Activated CD8-positive, alpha-beta memory T cell treated with anti-CD3 and anti-CD28 coated beads, Interleukin-2, amount 50 U/mL, for 1 hour (primary cell): ENCODE measurements around the gene TSPAN5.

Source experiments
- DNase-seq: peaks from one replicate; pipeline ENCODE4 v3.0.0-alpha.2; 2020; ENCODE audit errors: extremely low read depth

TSPAN5 gene

GRCh38 chr4:98643755-98644154 lies 14.7 kb downstream of the TSPAN5 start:
- DNase-seq: no peak

- no peak for DNase-seq
Measured at GRCh38 chr4:98642991-98643426, 15.4 kb downstream of the TSPAN5 start.

GRCh38 chr4:98641906-98642668 lies 16.3 kb downstream of the TSPAN5 start:
- no peak for DNase-seq

DNA sequence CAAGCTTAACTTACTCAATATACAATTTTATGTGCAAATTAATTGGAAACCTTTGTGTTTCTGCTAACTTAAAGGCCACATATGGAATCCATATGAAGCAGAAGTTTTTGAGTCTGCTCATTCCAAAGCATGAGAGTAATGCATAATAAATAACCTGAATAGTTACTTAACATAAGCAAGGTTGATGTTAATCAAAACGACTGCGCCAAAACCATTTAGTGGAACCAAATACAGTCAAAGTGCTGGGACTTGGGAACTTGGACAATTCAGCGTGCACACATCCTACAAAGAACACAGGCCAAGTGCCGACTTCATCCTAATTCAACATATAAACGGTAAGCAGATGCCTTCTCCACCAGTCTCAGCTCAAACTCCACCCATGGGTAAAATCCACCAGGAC lies 17.0 kb downstream of the TSPAN5 start:
- DNase-seq: no peak

- no peak for DNase-seq
Measured at GRCh38 chr4:98639523-98639922, 18.9 kb downstream of the TSPAN5 start.

DNA sequence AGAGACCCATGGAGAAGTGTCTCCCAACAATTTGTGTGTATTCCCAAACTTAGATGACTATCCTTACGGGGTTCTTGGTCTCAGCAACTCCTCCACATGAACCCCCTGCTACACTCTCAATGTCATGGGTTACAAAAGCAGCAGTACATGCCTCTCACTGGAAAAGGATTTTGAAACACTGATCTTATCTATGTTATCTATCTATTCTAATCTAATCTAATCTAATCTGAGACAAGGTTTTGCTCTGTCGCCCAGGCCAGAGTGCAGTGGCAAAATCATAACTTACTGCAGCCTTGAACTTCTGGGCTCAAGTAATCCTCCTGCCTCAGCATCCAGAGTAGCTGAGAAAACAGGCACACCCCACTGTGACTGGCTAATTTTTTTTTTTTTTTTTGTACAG lies 19.3 kb downstream of the TSPAN5 start:
- no peak for DNase-seq

- no peak for DNase-seq
Measured at GRCh38 chr4:98638661-98639060, 19.8 kb downstream of the TSPAN5 start.

- no peak for DNase-seq
Measured at GRCh38 chr4:98634061-98634460, 24.4 kb downstream of the TSPAN5 start.

DNA sequence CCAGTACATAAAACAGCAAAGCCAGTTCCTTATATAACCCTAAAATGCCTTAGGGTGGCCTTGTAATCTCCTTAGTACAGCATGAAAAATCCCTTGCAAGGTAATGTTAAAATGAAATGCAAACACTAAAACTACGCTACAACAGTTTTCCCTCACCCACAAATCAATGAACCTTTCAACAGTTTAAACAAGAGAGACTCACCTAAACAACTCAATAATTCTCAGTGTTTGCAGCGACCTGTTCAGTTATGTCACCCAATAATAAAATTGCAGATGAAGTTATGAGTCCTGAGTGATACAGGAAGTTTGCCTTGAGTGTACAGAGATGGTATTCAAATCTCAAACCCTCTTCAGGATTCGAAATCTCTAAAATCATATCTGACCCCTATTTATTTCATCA lies 25.3 kb downstream of the TSPAN5 start:
- DNase-seq: no peak

GRCh38 chr4:98632258-98632657 lies 26.2 kb downstream of the TSPAN5 start:
- no peak for DNase-seq

- no peak for DNase-seq
Measured at GRCh38 chr4:98631506-98631905, 26.9 kb downstream of the TSPAN5 start.

DNA sequence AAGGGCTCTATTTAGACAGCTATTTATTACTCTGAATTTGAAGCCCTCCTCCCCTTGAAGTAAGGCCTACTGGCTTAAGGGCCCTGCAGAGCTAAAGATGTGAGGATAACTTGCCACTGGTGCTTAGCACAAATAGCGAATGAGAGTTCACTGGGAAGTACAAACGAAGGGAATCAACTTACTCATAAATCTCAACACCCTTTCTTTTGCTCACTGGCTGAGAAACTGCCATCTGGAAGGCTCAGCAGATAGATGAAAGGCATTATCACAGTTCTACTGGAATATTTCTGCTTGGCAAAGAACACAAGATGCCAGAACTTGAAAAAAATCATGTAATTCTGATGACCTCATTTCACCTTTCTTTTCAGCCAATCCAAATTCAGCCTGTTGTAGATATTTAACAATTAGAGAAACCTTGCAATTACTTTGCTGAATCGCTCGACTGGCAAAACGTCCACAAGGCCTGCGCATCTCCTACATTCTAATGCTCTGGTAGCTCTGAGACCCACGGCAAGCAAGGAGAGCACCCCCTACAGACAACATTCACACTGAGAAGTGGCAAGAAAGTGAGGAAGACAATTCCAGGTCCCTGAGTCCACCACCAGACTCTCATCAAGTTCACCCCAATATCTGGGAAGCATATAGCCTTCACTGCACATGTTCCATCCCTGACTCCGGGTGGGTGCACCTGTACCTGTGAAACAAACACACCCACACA lies 27.5 kb downstream of the TSPAN5 start:
- no peak for DNase-seq

GRCh38 chr4:98627531-98628257 lies 30.7 kb downstream of the TSPAN5 start:
- no peak for DNase-seq

DNA sequence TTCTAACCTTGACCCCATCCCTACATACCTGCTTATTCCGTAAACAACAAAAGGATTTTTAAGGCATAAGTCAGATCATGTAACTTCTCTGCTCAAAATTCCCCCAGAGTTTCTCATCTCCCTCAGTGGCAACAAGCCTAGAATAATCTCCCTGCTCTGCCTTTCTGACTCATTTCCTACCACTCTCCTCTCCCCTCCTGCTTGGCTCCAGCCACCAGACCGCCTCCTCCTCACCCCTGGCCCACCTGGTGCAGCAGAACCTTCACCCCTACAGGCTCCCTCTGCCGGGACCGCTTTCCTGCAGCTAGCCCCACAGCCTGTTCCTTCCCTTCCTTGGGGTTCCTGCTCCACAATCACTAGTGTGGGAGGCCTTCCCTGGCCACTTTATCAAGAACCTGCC lies 32.1 kb downstream of the TSPAN5 start:
- DNase-seq: no peak

DNA sequence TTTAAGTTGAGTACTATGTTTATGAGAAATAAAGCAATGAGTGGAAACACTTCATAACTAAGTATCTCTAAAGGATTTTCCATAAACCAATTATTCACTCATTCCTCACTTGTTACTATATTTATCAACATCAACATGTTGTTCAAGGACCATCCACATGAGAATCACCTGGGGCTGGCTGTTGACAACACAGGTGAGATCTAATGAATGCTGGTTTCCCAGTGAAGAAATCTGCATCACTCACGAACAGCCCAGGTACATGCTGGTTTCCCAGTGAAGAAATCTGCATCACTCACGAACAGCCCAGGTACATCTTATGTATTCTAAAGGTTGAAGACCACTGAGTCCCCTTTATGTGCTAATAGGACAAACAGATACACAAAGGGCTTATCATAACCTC lies 32.5 kb downstream of the TSPAN5 start:
- no peak for DNase-seq

GRCh38 chr4:98625399-98625798 lies 33.0 kb downstream of the TSPAN5 start:
- DNase-seq: no peak

- no peak for DNase-seq
Measured at GRCh38 chr4:98624642-98625041, 33.8 kb downstream of the TSPAN5 start.

- no peak for DNase-seq
Measured at GRCh38 chr4:98624144-98624543, 34.3 kb downstream of the TSPAN5 start.

DNA sequence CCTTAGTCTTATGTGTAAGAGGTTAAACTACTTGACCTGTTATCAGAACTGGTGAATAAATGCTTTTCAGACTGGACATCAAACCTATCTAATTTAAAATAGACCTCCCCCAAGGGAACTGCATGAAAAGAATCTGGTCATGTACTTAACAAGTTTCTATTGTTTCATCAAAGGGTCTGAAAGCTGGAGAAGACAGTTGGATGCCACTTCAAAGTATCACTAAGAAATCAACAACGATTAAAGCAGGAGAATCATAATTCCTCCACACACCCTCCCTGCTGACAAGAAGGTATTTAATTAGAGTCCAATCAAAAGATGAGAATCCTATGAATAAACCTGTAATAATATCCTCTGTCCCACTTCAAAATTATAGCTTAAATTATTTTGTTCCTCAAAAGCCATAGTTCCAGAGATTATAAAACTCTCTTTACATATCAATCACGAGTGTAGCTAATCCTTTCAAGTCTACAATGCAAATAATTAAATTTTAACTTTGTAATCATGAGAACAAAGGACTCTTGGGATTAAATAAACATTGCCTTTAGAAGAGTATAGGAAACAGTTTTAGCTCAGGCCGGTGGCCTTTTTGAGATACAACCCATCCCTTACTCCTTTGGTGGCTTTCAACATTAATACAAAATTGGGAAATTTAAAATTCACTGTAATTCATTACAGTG lies 35.1 kb downstream of the TSPAN5 start:
- no peak for DNase-seq

- DNase-seq: no peak
Measured at GRCh38 chr4:98620087-98620784, 38.2 kb downstream of the TSPAN5 start.

- no peak for DNase-seq
Measured at GRCh38 chr4:98619180-98619579, 39.2 kb downstream of the TSPAN5 start.

DNA sequence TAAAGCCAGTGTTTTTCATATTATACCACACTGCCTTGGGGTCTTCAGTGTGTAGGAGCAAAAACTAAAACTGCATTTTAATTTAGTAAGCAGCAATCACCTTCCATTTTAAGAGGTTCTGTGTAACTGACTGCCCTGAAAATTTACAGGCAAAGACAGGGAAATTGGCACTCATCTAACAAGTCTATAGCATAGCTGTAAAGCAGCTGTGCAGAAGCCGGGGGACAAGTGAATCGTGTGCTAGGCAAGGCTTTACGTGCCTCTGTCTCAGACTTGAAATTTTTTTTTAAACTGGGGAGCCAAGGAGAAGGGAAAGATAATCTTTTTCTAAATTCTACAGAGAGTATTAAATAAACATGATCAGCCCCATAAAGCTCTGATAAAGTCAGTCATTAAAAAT lies 39.7 kb downstream of the TSPAN5 start:
- no peak for DNase-seq
